DMS 273 treated with DMSO at 0.1 percent for 48 hours (cell line): ENCODE data around the gene FAM20C.
"Not testable (repeated sequence)": the region's sequence is repeated elsewhere in the genome, so short reads cannot be mapped to it uniquely, and the experiment has no call there.

Source experiments
- DNase-seq: peaks from one replicate; lab custom pipeline; 2025; lab: John Stamatoyannopoulos, UW

FAM20C gene

DNA sequence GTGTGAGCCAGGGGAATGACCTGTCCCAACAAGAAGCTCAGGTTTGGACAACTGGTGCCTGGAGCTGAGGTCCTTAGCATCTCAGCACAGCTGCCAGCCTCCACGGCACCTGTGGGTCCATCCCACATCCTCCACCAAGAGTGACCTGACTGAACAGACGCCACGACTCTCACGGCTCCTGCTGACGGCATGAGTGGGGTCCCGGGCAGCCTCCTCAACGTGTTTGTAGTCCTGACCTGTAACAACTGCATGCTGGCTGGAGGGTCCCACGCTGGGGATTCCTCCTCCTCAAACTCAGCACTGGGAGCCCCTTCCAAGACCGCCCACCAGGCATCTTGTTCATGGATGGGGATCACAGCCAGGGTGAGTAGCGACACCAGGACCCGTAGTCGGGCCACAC, 36.2 kb downstream of the FAM20C start:
- DNase-seq: no peak

DNA sequence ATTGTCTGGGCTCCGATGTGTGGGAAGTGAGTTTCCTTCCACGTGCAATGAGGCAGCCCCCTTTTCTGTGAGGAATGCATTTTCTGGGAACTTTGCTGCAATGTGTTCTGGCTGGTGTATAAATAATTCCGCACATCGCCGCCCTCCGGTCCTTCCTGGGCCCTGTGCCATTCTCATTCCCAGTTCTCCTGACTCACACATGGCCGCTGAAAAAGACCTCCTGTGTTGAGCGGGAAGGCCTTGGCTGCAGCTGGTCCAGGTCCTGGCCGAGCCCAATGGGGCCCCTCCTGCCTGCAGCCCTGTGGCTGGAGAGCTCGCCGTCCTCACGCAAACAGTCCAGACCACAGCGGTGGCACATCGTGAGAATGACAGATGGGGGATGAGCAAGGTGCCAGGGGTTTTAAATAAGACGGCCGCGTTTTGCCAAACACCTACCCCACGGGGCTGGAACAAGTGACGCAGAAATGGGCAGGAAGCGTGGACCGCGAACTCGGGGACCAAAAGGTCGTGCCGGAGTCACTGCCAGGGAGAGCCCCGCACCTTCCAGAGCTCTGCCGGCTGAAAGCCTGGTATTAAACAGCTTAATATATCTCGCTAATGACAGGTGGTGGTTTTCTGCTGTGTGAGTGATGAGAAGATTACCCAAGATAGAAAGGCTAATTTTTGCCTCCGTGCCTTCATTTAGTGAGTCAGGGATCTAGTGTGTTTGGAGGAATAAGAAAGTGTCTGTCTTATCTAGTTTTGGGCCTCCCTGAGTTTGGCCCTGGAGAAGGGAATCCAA, 37.0 kb downstream of the FAM20C start:
- no peak for DNase-seq

GRCh38 chr7:230274-230673, 37.9 kb downstream of the FAM20C start:
- no peak for DNase-seq

DNA sequence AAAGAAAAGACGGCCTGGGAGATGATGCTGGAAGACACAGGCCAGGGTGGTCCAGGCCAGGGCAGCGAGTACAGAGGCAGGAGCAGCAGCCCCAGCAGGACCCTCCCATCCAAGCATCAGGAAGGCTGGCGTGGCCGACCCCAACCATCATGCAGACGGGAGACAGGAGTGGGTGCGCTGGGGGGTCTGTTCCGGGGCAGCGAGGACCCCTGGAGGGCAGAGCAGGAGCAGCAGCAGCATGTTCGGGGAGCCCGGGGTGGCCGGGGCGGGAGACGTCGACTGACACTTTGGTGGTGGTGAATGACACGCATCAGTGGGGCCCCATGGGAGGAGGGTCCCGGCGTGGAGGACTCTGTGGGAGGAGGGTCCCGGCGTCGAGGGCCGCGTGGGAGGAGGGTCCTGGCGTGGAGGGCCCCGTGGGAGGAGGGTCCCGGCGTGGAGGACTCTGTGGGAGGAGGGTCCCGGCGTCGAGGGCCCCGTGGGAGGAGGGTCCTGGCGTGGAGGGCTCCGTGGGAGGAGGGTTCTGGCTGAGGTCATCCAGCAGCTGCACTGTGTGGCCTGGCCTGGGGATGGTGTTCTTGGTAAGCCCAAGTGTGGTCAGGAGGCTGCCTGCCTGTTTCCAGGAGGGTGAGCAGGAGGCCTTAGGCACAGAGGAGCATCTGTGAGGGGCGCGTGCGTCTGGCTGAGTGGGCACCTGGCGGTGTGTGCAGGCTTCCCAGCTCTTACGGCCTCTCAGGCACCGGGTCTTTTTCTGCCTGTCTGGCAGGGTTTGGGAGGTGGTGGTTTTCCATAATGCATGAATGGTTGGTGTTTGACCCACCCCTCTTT, 38.9 kb downstream of the FAM20C start:
- DNase-seq: no peak

DNA sequence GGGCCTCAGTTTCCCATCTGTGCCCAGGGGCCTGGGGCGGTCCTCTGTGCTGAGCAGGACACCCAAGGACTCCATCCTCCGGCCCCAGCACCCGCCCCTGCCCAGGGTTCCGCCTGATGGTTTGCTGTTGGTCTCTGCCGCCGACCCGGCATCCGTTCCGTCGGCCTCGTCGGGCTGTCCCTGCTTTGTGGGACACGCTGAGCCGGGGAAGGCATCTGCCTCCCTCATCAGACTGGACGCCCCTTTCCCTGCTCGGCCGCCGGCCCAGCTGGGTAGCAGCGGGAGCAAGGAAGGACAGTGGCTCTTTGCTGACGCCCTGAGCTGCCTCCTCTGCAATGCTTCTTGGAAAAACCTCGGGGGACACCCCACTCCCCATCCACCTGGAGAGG, 39.5 kb downstream of the FAM20C start:
- no peak for DNase-seq

DNA sequence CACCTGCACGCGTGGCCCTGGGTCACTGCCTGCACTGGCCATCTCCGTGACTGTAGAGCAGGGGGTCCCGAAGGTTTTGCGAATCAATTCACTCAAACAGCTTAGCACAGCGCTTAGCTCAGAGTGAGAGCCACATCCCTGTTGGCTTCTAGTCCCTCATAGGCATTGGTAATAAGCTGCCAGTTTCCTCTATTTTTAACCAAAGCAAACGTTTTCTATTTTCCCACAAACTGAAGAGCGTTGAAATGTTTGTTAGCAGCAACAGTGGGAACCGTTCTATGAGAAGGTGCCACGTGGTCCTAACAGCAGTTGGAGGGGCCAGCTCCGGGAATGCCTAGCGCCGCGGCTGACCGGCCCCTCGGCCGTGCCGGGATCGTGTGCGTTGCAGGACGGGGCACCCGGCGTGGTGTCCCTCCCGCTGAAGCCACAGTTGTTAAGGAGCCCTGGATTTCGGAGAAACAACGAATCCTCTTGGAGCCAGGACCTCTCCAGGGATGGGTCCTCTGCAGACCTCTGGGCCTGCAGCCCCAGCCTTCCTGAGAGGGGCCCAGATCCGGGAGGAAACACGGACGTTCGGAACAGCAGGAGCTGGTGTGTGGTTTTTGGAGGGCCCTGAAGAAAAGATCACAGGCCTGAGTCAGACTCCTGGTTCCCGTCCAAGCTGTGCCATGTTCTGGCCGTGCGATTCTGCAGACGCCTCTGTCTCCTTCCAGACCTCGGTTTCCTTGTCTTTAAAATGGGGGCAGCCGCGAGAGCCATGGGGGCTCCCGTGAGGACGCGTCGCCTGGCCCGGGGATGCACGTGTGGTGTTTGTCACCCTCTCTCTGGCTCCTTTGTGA, 40.3 kb downstream of the FAM20C start:
- no peak for DNase-seq

DNA sequence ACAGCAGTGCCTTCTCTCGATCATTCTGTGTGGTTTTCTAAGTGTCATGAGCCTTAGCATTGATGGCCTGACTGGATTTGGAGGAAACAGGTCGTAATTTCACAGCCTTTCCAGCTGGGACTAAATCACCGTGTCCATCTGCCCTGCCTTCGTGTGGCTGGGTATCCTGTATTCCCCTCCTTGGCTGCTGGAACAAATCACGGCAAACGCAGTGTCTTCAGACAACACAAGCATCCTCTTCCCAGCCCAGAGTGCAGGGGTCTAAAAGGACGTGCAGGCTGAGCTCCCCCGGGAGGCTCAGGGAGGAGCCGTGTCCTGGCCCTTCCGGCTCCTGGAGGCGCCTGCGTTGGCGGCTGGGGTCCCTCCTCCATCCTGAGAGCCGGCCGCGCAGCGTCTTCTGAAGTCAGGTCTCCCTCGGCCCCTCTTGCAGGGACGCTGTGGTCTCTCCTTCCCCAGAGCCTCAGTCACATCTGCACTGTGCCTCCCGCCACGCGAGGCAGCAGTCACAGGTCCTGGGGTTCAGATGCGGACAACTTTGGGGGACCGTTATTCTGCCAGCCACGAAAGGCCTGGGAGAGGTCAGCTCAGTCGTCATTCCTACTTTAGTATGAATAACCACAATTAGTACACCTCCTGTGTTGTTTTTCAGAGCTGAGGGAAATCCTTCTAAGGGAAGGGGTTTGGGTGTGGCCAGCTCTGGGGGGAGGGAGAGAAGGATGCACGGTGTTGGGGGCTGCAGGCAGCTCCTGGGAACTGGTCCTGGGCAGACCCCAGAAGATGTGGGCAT, 41.1 kb downstream of the FAM20C start:
- no peak for DNase-seq

DNA sequence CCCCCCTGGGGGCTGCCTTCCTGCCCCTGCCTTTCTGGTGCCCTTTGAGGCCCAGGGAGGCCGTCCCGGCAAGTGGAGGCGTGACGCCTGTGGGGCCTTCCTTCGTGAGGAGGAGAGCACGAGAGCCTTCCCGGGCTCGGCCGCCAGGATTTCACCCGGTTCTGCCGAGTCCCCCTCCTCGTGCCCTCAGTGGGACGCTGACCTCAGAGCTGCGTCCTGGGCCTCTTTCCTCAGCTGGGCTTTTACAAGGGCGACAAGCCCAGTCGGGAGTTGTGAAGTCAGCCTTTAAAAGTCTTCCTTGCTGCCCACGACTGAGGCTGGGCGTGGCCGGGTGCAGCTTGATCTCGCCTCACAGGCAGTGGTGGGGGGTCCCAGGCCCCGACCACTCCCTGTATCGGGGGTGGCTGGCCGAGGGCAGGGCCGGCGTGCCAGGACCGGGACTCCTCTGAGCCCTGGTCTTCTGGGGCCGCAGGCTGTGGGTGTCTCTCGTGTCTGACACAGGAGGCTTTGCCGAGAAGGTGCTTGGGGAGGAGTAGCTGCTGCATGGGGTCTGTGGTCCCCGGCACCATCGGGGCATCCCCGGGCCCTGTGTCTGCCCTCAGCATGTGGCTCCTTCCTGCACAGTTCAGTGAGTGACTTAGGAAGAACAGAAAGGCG, 41.8 kb downstream of the FAM20C start:
- DNase-seq: no peak

DNA sequence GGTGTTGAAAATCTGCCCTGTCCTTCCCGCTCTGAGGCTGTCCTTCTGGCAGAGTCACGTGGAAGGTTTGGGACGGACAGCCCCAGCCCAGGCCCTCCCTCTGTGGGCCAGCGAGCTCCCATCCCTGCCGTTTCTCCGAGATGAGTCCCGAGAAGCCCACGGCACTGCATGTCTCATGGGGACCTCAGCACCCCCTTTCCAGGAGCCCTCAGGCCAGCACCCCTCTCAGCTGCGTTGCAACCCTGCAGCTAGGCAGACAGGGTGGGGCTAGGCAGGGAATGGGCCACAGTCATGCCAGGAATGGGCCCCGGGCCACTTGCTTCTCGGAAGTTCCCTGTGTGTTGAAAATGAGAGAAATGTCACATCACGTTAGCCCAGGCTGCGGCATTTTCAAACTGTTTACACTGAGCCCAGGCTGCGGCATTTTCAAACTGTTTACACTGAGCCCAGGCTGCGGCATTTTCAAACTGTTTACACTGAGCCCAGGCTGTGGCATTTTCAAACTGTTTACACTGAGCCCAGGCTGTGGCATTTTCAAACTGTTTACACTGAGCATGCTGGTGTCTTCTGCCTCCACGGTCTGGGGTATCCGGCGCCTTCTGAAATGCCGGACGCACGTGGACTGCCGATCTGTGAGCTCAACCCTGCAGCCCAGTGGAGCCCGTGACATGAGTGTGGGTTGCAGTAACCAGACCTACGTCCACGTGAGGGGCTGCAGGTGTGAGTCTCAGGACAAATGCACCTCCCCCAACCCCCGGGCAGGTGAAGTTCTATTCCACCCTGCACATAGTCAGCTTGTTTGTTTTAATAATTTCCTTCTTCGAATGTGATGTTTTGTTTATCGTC, 42.6 kb downstream of the FAM20C start:
- no peak for DNase-seq

DNA sequence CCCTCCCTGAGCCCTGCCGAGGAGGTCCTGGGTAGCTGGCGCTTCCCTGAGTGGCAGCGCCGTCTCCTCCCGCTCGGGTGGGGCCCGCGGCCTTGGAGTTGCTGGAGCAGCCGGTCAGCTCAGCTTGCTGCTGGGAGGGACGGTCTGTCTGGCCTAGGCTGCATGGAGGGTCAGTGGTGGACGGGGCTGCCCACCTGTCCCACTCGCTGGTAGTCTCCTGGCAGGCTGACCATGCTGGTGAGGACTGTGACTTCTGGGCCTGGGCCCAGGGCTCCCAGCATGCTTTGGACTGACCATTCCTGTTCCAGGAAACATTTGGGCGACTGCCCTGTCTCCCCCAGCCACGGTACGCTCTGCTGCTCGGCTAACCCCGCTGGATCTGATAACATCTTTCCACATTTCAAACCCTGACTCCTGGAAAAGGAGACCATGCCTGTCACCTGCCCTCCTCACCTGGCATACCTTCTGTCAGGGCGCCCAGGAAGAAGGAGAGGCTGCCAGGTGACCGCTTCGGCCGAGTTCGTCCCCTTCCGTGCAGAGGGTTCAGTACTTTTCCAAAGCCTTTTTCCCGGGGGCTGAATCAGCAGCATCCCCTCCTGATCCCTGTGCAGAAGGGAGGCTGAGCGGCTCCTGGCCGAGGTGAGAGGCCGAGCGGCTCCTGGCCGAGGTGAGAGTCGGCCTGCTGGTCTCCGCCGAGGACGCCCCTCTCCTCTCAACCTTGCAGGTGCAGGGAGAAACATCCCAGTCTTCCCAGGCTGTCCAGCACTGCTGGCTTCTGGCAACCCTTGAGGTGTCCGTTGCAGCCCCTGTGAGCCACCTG, 43.4 kb downstream of the FAM20C start:
- DNase-seq: no peak

GRCh38 chr7:236967-237366, 44.6 kb downstream of the FAM20C start:
- DNase-seq: no peak

- no peak for DNase-seq
Measured at GRCh38 chr7:237385-237784, 45.0 kb downstream of the FAM20C start.

- DNase-seq: no peak
Measured at GRCh38 chr7:240146-240676, 47.8 kb downstream of the FAM20C start.

DNA sequence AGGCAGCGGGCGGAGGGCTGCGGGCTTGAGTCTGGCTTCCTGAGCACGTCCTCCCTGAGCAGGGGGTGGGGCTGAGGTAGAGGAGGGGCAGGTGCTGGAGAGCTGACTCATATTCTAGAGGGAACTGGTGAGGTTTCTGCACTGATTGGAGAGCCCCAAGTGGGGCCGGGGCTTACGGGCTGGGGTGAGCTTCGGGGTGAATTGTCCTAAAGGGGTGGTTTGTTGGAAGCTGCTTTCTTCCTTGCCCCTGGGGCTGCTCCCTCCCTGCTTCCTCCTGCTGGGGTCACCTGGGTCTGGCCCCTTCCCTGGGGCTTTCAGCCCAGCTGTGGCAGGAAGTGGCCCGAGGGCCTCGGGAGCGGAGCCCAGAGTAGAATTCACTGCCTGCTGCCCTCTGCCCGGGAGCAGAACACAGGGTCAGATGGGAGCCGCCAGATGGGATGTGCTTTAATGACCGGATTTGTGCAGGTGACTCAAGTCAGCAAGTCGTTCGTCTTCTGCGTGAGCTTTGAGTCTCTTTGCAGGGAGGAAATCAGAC, 48.6 kb downstream of the FAM20C start:
- DNase-seq: no peak

DNA sequence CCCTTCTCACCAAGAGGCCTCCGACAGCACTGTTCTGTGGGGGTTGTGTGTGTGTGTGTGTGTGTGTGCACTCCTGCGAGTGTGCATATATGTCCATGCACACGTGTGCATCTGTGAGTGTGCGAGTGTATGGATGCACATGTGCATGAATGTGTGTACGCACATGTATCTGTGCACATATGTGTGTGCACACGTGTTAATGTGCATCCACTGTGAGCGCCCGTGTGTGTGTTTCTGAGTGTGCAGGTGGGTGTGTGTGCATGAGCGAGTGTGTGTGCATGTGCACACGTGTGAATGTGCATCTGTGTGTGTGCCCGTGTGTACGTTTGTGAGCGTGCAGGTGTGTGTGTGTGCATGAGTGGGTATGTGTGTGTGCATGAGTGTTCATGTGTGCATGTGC, 49.1 kb downstream of the FAM20C start:
- no peak for DNase-seq

DNA sequence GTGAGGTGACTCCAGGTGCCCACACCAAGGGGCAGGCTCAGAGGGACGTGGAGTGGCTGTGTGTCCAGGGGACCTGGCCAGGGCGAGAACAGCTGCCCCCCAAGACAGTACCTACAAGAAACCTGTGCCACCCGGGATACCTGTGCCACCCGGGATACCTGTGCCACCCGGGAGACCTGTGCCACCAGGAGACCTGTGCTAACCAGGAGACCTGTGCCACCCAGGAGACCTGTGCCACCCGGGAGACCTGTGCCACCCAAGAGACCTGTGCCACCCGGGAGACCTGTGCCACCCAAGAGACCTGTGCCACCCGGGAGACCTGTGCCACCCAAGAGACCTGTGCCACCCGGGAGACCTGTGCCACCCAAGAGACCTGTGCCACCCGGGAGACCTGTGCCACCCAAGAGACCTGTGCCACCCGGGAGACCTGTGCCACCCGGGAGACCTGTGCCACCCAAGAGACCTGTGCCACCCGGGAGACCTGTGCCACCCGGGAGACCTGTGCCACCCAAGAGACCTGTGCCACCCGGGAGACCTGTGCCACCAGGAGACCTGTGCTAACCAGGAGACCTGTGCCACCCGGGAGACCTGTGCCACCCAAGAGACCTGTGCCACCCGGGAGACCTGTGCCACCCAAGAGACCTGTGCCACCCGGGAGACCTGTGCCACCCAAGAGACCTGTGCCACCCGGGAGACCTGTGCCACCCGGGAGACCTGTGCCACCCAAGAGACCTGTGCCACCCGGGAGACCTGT, 50.6 kb downstream of the FAM20C start:
- DNase-seq: not testable (repeated sequence)

DNA sequence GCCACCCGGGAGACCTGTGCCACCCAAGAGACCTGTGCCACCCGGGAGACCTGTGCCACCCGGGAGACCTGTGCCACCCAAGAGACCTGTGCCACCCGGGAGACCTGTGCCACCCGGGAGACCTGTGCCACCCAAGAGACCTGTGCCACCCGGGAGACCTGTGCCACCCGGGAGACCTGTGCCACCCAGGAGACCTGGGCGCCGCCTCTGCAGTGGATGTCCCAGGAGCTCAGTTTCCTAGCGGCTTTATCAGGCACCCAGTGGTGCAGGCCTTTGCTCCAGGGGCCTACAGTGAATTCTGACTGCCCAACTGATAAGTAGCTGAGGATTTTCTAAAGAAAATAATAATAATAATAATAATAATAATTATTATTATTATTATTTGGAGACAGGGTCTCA, 51.2 kb downstream of the FAM20C start:
- not testable (repeated sequence) for DNase-seq

DNA sequence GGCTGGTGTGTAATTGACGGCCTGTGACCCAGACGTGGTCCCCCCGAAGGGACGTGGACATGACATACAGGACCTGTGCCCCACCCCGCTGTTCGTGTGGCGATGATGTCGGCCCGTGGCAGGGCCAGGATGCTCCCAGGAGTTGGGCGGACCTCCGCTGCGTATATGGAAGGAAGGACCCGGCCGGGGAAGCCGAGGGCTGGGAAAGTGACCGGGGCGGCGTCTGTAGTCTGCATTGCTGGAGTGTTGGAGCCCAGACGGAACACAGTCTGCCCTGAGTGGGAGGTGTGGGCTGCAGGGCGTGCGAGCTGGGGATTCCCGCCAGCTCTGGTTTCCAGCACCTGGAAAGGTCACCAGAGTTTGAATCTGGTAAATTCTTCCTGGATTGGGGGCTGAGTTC, 52.6 kb downstream of the FAM20C start:
- DNase-seq: no peak
